ENCODE measurements around the gene PACRG.

DNA sequence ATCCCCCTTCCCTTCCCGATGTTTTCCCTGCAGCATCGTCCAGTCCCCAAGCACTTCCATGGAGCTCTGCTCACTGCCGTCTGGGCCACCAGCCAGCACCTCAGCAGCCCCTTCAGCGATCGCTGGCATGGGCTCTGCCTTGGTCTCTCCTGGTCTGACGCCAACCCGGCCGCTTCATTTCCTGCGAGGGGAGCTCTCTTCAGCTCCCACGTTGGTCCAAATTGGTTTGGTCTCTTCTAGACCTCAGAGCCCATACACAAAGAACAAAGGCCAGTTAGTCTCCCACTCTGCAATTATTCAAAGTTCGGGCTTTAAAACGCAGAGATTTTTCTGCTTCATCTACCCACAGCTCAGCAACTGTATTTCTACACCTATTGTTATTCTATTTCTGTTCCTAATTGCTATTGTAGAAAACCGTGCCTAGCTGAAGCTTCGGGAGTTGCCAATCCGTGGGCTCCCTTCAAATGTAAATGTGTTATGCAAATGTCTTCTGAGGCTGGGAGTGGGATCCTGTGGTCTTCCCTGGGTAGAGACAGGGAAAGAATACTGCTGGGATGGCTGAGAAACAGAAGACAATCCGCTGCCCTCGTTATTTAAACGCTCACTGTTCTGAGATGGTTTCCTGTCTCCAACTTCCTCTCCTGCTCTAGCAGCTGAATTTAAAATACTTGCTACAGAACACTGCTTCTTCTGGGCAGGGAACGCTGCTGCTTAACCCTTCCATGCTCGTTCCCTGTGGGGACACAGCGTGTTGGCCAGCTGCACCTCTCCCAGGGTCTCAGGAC lies 532.5 kb downstream of the PACRG start:
- TF ChIP-seq RARB (CRISPR knock-in tag; IDR thresholded peaks at IDR 0.05): no peak
- TF ChIP-seq, protein P1, sequence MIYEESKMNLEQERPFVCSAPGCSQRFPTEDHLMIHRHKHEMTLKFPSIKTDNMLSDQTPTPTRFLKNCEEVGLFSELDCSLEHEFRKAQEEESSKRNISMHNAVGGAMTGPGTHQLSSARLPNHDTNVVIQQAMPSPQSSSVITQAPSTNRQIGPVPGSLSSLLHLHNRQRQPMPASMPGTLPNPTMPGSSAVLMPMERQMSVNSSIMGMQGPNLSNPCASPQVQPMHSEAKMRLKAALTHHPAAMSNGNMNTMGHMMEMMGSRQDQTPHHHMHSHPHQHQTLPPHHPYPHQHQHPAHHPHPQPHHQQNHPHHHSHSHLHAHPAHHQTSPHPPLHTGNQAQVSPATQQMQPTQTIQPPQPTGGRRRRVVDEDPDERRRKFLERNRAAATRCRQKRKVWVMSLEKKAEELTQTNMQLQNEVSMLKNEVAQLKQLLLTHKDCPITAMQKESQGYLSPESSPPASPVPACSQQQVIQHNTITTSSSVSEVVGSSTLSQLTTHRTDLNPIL (CRISPR knock-in tag; IDR thresholded peaks at IDR 0.05; ENCODE audit: low read depth): no peak
